ENCODE data around the gene CALCR.
A peak's percentile ranks its signal among the peaks of the same experiment; 100 is the strongest.
"Not testable (repeated sequence)": the region's sequence is repeated elsewhere in the genome, so short reads cannot be mapped to it uniquely, and the experiment has no call there.

Gene CALCR

GRCh38 chr7:93559639-93560491 lies 14.7 kb downstream of the CALCR start:
- no peak for DNase-seq

DNA sequence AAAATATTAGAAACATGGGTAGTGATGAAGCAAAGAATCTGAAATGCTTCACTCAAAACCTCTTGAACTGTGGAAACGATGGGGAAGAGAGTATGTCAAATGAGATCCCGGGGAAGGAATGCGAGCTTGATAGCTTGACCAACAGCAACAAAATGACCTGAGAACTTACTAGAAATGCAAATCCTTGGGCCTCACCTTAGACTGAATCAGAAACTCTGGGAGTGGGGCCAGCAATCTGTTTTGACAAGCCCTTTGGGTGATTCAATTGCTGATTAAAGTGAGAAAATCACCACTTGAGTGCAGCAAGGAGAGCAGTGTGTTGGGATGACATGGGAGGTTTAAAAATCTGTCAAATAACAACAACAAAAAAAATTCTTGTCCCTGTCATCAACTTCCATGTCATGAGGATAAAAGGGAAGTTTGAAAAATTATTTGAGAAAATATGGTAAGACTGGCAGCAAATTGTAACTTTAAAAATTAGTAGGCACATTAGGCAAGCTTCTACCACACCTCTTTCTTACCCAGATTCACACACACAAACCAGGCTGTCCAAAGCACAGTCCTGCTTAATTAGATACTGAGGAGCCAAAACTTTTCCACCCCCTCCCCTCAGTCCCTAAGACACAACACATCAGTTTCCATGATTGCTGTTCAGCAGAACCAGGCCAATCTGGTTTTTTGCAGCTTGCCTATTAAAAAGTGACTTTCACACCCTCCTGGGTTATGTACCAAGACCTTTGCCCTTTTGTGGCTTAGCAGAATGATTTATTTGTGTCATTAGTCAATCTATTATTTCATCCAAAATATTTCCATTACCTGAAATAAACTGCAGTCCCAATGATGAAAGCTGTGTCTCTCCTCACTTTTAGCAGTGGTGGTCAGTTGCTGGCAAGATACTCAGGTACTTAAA lies 15.6 kb downstream of the CALCR start:
- no peak for DNase-seq

DNA sequence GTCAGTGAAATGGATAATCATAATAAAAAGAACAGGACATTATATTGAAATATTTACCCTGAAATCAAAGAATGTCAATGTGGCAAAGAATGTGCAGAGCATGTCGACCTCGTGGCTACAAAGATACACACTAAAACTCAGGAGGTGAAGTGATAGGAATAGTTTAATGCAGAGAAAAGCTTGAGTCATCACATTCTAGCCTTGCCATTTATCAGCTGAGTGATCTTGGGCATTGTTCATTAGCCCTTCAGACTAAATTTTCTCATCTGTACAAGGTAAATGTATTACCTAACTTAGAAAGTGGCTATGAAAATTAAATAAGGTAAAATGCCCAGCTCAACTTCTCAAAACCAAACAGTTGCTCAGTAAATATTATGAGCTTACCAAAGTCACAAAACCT lies 22.6 kb downstream of the CALCR start:
- no peak for DNase-seq

DNA sequence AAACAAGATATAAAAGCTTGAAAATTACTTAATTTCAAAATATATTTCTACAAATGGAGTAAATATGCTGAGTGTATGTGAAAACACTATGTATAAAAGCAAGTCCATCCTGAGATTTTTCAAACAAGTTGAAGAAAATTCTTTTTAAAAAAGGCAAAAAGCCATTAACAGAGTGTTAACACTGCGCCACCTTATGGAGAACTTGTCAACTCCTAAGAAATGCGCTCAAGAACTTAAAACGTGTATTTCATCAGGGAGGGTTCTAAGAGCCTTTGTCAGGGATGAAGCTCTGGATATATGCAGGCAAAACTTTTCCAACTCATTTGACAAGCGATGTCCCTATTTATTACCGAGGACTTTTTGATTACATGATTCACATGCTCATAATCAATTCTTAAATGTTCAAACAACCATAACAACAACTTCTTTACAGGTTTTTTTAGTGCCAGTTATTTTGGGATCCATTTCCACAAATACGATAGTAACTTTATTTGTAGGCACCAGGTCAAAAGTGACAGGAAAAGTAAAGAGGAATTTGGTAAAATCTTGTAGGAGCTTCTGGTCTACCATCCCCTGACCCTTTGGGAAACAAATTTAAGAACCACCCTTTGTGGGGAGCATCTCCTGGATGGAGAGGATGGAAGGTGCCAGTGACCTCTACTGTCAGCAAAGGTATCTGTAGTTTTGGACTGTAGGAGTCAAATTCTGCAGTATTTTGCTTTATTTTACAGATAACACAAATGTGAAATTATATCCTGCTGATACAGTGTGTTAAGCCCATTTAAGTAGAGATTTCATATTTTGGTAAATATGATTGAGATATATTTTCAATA lies 23.2 kb downstream of the CALCR start:
- DNase-seq, result peak; percentile 74

- DNase-seq, result no peak
Observed at GRCh38 chr7:93547716-93548115, 26.8 kb downstream of the CALCR start.

DNA sequence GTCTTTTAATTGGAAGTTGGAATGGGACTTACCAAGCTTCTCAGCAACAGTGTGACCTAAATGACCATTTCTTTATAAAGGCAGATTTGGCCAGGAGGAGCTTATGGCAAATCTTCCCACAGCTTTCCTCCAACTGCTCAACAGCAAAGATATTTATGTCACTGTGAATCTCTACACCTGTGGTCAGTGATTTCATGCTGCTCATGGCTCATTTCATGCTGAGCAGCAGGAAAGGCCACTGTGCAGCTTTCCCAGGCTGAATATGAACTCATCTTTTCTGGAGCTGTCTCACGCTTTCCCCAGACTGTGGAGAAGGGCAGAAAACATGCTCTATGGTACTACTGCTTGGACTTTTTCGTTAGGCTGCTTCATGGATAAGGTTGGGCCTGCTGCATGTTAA lies 29.8 kb downstream of the CALCR start:
- DNase-seq, result no peak

- DNase-seq, result no peak
Observed at GRCh38 chr7:93538061-93538460, 36.5 kb downstream of the CALCR start.

GRCh38 chr7:93535616-93536015 lies 38.9 kb downstream of the CALCR start:
- no peak for DNase-seq

- peak; percentile 97 for DNase-seq
Observed at GRCh38 chr7:93530701-93531100, 43.8 kb downstream of the CALCR start.

DNA sequence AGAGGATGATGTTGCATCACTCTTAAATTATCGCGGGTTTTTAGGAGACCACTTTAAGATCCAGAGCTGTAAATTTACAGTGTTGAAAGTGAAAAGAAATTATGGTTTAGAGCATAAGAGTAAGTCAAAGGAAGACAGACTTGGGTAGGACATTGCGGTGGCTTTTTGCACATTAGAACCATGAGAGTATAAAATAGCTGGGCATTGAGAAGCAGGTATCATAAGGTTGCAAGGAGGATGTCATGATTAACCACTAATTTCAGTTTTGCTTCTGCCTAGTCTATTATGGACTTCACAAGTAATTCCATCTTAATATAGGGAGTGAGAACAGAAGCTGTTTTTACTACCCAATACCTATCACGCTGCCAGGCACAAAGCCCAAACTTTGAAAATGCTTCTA lies 57.7 kb downstream of the CALCR start:
- DNase-seq, result no peak

DNA sequence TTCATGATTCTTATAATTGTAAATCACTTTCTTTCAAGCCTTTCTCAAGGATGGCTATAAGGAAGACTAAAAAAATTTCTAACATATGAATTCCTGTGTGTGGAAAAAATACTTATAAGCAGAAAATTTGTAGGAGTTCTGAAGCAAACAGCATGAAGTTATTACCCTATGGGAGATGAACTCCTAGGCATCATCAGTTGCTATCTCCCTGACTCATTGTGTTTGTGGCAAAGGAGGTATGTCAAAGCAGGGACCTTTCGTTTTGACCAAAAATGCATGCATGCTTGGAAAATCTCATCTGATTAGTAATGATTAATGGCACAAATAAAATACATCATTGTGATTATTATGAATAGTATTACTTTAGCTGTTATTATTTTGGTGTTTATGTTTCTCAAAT lies 59.4 kb downstream of the CALCR start:
- DNase-seq, result no peak

GRCh38 chr7:93509303-93509702 lies 65.2 kb downstream of the CALCR start:
- no peak for DNase-seq

DNA sequence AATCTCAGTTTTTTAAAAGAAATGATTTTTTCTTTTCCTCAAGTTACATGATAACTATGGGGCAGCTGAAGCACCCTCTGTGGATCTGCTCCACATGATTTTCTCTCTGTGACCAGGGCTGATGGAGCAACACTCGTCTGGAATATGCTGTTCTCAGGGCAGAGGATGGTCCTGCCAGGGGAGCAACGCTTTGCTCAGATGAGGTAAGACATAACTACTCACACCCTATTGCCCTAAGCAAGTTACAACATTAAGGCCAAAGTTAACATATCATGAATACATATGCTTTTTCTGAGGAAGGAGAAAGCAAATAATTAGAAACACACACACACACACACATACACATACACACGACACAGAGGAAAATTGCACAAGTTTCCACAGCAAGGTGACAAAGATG lies 71.4 kb downstream of the CALCR start:
- DNase-seq, result no peak

- DNase-seq, result not testable (repeated sequence)
Observed at GRCh38 chr7:93491860-93492259, 82.7 kb downstream of the CALCR start.

DNA sequence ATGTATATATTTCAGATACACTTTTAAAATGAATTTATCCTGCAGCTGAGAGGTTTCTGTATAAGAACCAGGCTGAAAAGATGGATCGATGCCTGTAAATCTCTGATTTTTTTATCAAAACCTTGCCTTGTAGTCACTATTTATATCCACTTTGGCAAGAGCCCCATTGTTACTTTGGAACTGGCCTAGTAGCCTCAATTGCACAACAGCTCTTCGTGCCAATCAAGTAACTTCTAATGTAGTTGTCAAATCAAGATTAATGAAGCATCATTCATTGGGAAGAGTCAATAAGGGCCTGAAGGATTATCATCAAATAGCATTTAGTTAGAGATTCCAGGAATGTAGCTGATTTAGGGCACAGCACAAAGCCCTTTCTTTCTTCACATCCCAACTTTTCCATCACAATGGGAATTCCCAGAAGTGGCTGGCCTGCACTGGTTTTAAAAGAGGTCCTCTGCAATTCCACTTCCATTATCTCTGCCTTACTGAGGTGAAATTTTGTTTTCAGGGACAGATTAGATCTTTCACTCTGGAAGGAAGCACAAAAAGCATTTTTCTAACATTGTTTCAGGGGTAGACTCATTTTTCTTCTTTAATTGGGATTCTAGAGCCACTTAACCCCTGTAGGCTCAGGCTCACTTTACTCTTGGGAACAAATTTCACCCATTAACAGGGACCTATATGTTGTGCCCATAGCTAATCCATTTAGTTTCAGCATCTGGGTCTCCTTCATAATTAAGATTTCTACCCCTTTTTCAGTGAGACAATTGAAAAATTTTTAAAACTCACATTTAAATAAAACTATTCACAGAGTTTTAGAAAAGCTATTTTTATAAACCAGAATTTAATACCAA lies 97.8 kb downstream of the CALCR start:
- no peak for DNase-seq

DNA sequence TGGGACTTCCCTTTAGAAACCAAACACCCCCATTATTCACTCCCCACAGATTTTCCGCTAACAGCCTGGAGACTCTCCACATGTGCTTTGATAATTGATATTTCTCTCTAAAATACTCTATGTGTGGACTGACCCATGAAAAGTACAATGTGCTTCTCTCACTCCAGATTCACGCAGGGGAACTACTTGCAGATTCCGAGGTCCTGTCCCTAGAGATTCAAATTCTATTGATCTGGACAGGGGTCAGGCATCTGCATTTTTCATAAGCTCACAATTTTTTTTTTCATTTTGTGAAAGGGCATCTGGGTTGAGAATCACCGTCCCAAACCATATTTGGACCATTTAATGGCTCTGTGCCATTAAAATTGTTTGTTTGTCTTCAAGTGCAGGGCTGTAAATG lies 98.7 kb downstream of the CALCR start:
- DNase-seq, result no peak

GRCh38 chr7:93471456-93471855 lies 103.1 kb downstream of the CALCR start:
- no peak for DNase-seq

DNA sequence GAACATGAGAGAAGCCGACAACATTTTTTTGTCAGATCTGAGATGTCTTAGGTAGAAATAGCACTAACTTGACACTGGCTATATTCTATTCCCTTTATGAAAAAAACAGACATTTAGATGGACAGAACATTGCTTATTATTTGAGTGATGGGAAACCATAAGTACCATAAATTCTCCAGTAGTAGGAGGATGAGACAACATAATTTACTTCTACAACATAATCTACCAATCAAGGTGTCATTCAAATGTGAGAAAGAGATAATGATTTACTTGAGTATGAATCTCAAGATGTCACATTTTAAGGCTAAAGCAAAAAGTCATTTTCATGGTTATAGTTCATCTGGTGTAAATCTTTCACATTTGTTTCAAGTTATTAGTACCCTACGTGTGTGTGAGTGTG lies 110.8 kb downstream of the CALCR start:
- DNase-seq, result no peak

GRCh38 chr7:93461350-93461749 lies 113.2 kb downstream of the CALCR start:
- DNase-seq, result peak; percentile 86

DNA sequence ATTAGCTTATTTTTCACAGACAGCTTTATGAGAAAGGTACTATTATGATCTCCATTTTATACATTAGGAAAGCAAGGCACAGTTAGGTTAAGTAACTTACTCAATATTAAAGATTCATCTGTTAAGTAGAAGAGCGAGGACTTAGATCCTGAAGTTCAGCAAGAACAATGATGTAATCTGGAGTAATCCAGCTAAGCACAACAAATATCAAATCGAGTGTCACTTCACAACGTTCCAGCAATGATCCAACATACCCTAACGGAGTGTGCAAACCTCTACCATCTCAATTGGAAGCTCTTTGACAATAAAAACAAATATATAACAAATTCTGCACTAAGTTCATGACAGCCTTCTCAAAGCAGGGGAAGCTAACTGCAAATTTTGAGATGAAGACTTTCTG lies 121.3 kb downstream of the CALCR start:
- DNase-seq, result no peak

GRCh38 chr7:93448176-93448575 lies 126.3 kb downstream of the CALCR start:
- DNase-seq, result no peak

DNA sequence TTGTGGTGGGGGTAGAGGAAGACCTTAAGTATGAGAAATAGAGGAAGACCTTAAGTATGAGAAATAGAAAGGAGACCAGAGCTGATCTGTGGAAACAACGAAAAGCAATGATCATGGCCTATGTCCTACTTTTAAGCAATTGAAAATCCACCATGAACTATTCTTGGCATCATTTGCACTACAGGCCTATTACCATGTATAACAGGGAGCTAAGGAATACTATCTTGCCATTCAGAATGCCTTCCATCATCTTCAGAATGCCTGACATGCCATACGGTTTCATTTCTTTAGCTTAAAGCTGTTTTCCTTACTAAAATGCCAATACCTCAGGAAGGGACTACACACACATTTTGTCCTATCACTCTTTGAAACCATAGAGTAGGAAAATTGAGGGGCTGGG lies 127.0 kb downstream of the CALCR start:
- DNase-seq, result no peak
